Gastroesophageal sphincter (tissue), 3 donors: ENCODE measurements around the gene COA8.

Experiments used
- CTCF ChIP-seq, 4 experiments: fragments of 200-600 bp in 2 of 4; fragments of 450-650 bp in 2 of 4; sonication (generic) in 1 of 4; IDR thresholded peaks; one replicate each; pipeline ENCODE4 v1.5.1; 2017 to 2019; ENCODE audit warnings: antibody characterized with exemption in 4 of 4, mild to moderate bottlenecking in 2 of 4, moderate library complexity in 2 of 4
- POLR2A ChIP-seq, 2 donors: fragments of 450-650 bp; IDR thresholded peaks; one replicate each; pipeline ENCODE4 v1.6.1; 2017; ENCODE audit warnings: antibody characterized with exemption in 2 of 2, mild to moderate bottlenecking in 2 of 2, moderate library complexity in 1 of 2

- no peak for TF ChIP-seq POLR2A (IDR thresholded peaks at IDR 0.05)
- TF ChIP-seq CTCF (IDR thresholded peaks at IDR 0.05): no peak
Measured at GRCh38 chr14:103521951-103522563, 40.7 kb upstream of the COA8 start.
